Activated CD4-positive, alpha-beta T cell treated with anti-CD3 and anti-CD28 coated beads for 1 hour (primary cell): ENCODE measurements around the gene FKBP8.
A peak's percentile ranks its signal among the peaks of the same experiment; 100 is the strongest.

Experiments used
- DNase-seq: peaks from one replicate; pipeline ENCODE4 v3.0.0-alpha.2; 2020

The FKBP8 gene

DNA sequence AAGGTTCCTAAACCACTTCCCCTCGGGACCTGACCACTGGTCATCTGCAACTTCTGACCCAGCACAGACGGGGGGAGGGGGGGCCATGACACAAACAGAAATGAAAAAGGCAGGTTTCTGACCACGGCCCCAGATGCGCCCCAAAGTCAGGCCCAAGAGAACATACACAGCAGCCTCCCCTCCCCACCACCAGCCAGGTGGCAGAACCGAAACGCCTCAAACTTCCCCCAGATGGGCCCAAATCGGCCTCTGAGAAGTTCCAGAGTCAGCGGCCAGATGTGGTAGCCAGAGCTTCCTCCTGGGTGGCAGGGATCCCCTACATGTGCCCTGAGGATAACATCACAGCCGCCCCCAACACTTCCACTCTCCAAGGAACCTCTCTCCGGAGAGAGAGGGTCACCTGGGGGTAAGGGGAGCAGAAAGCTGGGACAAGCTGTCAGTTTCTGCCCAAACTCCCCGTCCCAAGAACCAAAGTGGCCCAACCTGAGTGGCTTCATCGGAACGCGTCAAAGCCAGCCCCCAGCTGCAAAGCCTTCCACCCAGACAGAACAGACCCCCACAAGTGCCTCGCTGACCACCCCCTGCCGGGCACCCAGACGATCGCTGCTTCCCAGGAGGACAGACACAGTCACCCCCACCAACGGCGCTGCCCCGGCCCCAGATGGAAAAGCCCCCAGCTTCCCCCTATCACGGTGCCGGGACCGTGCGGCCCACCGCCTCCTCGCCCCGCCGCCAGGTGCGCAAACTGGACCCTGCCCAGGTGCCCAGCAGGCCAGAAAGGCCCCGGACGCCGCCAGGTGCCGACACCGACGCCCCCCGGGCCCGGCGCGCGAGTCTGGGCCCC is 22.3 kb downstream of the FKBP8 start:
- DNase-seq, result peak; percentile 19

DNA sequence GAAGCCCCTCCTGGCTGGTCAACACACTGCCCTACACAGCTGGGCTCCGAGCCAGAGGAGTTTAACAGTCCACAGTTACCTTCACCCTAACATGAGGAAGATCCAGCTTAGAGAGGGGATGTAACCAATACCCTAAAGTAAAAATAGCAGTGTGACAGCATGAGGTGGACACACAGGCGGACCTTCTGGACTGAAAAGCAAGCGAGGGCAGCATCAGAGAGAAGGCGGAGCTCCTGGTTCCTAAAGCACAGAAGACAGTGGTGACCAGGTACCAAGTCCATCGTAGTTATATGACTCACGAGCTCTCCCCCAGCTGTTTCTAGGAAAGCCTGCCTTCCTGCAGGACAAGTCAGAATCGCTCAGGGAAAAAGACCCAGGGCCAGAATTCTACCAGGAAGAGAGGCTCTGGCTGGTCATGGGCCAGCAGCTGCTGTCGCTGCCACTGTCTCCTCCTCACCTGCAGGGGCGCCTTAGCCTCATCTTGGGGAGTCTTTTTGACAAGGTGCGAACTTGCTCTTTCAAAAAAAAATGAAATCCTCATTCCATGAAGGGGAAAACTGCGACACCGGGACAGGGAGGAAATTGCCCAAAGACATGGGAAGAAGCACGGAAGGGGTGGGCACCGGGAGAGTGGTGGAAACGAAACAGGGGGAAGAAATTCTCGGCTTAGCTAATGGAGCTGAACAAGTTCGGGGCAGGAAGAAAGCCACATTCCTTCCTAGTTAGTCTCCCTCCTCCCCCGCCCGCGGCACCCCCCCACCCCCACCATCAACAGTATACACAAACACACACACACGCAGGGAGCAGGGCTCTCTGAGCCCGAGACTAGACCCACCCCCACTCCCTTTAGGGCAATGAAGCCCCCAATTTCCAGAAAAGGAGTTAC is 23.2 kb downstream of the FKBP8 start:
- peak; percentile 38 for DNase-seq

DNA sequence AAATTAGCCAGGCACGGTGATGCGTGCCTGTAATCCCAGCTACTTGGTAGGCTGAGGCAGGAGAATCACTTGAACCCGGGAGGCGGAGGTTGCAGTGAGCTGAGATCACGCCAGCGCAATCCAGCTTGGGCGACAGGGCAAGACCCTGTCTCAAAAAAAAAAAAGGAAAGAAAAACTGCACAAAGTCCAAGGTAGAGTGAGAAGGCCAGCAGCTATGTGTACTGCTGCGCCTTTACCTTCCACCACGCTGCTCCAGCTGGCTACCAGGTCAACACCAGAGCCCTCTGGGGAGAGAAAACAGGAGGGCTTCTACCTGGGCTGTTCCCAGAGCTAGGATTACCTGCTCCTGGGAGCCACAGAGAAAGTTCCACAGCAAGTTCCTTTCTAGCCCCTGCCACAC is 24.7 kb downstream of the FKBP8 start:
- no peak for DNase-seq

DNA sequence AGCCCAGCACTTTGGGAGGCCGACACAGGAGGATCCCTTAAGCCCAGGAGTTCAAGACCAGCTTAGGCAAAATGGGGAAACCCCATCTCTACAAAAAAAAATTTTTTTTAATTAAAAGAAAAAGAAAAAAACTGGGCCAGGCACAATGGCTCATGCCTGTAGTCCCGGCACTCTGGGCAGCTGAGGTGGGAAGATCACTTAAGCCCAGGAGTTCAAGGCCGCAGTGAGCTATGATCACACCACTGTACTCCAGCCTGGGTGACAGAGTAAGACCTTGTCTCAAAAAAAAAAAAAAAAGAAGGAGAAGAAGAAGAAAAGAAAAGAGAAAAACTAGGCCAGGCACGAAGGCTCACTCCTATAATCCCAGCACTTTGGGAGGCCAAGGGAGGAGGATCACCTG is 25.8 kb downstream of the FKBP8 start:
- DNase-seq, result no peak

DNA sequence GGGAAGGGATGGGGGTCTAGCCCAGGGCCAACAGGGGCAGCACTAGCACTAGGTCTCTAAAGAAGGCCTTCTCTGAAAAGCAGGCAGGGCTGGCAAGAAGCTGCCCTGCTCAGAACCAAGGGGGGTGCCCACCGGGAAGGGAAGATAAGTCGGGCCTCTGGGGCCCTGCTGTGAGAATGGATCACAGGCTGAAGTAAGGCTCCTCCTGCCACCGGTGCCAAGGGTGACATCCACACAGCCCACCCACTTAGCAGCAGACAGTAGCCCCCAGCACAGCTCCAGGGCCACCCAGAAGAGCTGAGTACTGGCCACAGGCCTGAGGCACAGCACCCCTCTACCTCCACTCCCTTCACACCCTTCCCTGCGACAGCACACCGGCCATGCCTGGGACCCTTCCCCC is 27.4 kb downstream of the FKBP8 start:
- no peak for DNase-seq

DNA sequence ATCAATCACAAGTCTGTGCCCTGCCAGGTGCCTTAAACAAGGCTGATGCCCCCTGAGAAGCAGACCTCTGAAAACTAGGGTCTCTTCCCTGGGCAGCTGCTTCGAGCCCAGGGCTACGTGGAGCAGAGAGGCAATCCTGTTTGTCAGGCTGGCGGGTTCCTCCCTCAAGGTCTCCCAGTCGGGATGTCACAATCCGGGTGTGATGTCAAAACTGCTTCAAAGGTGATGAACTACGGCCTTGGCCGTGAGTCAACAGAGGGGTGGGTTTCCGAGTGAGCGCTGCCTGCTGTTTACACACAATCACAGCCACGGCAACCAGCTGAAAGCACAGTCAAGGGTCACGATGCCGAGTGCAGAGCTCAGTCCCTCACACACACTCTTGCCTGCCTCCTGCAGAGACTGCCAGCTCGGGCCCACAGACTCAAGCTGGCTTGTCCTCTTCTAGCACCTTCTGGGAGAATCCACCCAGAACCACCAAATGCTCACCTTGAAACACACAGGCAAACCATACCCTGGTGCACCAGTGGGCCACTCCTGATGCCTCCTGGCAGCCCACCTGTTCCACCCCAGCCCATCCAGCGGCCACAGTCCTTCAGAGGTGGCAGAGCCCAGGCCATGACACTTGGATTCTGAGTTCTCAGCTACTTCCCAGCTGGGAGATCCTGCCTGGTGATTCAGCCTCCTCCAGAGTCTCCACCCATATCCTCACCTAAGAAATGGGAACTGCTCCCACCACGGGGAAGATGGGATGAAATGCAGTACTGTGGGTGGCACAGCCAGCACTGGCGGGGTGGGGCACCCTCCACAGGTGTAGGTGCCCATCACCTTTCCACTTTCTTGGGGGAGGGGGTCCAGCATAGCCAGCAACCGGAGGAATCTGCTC is 28.3 kb downstream of the FKBP8 start:
- no peak for DNase-seq

DNA sequence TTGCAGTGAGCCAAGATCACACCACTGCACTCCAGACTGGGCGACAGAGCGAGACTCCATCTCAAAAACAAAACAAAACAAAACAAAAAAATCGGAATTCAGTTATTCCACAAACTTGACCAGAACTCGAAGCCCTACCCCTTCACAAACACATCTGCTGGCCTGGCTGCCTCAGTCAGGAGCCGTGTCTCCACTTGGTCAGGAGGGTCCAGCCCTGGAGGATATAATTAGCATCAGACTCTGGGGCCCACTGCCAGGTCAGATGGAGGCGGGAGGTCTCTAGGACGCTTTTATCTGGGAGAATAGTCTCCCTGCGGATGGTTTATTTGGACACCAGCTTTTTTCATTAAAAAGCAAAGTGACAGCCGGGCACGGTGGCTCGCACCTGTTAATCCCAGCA is 29.5 kb downstream of the FKBP8 start:
- DNase-seq, result no peak

DNA sequence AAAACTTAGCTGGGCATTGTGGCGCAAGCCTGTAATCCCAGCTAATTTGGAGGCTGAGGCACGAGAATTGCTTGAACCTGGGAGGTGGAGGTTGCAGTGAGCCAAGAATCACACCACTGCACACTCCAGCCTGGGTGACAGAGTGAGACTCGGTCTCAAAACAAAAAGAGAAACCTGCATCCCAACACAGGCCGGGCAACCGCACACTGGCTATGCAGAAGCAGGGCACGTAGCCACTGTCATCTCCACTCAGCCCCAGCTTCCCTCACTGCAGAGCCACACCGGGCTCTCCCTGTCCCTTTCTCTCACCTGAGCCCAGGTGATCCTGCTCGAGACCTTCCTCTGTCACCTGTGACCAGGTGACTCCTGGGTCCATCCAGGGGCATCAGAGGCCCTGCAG is 33.2 kb downstream of the FKBP8 start:
- DNase-seq, result no peak

DNA sequence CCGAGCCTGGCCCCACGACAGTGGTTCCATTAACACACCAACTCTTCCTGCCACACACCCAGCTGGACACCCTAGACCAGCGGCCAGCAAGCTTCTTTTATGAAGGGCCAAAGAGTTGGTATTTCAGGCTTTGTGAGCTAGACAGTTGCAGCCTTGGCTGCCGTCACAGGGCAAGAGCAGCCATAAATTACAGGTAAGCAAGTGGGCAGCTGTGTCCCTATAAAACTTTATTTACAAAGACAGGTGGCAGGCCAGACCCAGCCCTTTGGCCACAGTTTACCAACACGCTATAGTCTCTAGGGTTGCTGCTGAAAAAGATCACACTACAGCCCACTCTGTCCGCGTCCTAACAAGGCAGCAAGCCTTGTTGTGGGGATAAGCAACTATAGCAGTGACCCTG is 34.8 kb downstream of the FKBP8 start:
- no peak for DNase-seq

DNA sequence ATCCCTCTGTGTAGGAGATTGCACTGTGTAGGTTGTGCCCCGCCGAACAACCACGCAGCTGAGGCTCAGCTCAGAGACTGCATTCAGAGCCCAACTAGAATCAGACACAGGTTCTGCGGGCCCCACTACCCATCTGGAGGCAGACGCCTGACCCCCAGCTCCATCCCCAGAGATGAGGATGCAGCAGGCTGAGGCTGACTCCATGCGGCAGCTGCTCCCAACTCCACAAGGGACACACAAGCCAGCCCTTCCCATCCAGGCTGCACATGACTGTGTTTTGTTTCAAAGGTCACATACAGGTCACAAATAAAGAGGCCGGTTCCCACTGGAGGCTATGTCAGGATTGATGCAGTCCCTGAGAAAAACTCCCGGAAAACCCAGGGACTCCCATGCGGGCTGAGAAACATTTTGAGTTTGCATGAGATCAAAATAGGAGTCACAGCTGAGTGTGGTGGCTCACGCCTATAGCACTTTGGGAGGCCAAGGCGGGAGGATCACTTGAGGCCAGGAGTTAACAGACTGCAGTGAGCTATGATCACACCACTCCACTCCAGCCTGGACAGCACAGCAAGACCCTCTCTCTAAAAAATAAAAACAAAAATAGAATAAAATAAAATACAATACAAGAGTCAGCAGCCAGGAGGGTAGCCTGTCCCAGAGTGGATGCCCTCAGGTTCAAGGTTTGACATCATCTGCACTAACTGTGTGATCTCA is 35.5 kb downstream of the FKBP8 start:
- no peak for DNase-seq

DNA sequence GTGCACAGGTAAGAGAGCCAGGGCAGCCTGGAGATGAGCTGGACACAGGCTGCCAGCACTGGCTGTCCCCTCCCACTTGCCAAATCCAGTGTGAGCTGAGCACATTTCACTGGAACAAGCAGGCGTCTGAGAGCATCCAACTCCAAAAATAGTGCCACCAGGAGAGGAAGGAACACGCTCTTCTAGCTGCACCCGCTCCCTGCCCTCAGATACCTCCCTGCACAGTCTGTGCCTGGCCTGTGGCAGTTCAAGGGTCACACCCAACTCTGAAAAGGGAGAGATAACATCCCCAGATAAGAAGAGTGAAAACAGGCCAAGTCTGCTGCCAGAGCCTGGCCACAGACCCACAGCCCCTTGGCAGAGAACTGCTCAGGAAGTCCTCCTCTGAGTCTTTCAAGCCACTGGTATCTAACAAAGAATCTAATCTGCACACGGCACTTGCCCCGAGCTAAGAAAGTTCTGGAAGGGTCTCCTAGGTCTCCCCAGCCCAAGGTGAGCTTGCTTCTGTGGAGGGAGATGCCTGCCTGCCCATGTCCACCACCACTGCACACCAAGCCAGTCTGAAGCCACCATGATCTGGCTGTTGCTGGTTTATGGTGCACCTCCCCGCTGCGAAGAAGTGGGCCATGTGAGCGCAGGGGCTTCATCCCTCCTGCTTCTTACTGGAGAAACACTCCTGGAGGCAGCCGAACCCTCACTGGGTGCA is 36.2 kb downstream of the FKBP8 start:
- DNase-seq, result no peak

DNA sequence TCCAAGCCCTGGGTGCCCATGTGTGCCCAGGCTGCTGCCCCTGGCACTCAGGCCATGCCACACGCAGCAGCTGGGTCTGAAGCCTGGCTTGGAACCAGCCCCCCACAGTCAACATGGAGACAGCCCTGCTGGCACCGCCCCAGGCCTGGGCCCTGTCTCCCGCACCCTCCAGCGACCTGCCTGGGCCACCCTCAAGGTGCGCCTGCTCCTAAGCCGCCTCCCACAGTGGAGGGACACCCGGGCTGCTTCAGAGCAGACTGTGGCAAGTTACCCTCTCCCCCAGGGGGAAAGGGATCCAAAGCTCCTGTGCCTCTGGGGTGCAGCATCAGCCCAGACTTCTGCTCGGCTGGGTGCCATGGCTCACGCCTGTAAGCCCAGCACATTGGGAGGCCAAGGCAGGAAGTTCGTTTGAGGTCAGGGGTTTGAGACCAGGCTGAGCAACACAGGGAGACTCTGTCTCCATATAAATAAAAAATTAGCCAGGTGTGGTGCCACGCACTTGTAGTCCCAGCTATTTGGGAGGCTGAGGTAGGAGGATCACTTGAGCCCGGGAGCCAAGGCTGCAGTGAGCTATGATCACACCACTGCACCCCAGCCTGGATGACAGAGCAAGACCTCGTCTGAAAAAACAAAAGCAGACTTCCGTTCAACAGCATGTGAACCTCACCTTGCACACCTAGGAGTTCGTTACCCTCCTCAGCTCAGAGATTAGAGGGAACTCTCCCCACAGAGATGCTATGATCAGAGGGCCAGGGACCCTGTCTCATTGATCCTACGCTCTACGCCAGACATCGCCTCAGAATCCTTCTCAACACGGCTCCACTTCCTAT is 37.1 kb downstream of the FKBP8 start:
- DNase-seq, result no peak

DNA sequence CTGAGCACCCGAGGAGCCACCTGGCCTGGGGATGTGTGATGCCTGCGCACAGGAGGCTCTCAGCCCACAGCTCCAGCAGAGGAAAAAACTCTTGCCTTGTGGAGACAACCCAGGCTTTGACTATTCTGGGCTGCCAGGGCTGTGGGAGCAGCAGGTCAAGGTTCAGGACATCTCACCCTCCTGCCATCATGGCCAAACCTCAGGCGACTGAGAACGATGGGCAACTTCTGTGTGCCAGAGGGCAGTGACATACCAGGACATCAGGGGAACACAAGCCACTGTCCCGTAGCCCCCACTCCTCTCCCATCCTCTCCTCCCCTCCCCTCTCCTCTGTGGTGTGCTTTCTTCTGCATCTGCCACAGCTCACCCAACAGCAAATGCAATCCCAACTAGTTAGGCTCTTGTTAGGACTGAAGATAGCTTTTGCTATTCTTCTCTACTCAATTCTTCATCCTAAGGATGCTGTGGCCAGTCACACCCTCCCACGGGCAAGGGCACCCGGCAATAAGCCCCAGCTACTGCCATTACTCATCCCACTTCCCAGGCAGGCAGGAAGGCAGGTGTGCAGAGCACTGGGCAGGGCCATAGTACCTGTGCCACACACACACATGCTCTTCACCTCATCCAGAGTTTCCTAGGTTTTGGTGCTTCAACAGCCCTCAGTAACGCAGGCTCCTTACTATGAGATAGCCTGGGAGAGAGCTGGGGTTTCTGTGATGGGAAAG is 38.3 kb downstream of the FKBP8 start:
- DNase-seq, result no peak

DNA sequence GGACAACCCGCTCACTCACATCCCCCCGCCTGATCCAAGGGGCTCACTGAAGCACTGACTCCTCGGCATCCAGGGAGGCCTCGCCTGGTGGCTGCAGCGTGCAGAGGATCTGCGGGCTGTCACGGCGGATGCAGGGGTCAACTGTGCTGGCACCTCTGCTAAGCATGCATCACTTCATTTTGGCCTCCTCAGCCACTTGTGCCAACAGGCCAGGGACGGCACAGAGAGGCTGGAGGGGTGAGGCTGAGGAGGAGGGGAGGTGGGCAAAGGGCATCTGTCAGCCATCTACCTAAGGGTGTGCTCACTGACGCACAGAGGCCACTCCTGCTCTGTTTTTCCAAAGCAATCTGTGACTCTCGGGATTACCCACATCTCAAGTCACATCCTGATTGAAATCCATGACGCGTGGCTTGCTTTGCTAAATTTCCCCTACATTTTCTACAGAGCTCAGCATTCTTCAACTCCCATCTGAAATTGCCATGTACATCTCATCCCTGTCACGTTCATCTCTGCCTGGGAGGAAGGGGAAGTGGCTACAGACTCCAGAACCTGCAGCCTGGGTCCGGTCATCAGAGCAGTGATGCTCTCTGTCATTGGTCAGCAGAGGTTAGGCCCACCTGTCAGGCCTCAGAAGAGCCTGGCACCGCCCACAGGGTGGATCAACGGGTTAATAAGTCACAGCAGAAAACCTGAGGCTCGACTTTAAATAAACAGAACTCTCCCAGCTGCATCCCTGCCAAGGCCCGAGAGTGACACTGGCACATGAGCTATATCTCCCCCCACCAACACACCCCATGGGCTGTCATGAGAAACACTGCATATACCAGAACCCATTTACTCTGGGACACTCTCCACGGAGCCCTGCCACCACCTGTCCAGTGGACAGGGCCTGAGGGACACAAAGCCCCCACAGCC is 39.1 kb downstream of the FKBP8 start:
- DNase-seq, result no peak

DNA sequence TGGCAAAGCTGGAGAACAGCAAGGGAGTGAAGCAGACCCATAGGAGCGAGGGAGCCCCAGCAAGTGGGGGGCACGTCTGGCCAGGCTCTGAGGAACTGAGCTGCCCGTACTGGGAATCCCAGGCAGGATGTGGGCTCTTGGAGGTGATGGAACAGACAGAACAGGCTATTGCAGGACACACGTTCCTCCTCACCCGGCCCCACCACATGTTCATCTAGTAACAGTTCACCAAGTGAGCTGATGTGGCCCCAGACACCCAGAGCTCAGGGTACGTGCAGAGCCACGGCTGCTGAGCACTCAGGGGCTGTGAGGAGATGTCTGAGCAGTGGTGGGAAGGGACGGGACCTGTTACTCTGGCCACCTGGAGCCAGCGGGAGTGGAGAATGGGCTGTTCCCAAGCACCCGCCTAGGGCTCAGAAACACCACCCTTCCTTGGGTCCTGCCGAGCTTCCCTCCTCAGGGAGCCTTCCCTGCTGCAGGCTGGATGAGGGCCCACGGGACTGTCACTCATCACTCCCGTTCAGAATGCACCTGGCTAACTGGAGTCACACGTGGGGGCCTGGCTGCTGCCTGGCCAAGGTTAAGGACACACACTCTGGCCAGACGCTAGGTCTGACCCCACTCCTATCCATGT is 39.9 kb downstream of the FKBP8 start:
- no peak for DNase-seq

DNA sequence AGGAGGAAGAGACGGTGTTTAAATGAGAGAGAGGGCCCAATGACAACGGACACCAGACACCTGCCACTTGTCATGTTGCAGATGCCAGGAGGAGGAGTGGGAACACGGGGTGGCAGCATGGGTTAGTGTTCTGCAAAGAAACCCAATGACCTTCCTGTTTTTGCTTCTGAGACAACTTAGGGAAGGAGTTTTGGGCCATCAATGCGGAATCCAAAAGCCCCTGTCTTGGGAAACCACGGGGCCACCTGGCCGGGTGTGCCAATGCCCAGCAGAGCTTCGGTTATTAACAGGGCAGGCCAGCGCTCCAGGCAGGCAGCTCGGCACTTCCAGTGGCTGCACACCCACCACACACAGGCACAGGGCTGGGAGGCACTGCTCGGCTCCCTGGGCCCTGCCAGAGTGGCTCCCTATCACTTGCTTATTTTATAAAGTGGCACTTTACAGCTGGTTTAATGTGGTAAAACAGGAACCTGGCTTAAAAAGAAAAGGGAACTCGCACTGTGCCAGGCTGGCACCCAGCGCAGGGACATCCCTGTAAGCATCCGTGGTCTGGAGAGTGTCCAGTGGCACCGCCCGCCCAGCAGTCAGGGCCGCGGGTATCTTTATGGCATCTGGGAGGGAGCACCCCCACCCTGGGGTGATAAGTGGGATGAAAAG is 40.6 kb downstream of the FKBP8 start:
- no peak for DNase-seq

DNA sequence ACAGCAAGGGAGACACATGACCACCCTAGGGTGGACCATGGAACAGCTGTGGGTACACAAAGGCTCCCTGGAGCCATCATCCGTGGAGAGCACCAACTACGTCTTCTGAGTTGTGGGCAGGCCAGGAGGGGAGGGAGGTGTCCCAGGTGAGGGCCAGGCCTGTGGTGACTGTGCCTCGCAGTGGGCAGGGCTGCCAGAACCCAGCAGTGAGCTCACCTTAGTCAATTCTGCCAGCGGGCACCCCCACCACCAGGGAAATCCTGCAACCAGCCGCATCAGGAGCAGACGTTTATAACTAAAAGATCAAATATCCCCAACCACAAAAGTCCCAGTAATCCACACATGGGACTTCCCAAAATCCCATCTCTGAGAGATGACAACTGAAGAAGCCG is 41.1 kb downstream of the FKBP8 start:
- DNase-seq, result no peak

DNA sequence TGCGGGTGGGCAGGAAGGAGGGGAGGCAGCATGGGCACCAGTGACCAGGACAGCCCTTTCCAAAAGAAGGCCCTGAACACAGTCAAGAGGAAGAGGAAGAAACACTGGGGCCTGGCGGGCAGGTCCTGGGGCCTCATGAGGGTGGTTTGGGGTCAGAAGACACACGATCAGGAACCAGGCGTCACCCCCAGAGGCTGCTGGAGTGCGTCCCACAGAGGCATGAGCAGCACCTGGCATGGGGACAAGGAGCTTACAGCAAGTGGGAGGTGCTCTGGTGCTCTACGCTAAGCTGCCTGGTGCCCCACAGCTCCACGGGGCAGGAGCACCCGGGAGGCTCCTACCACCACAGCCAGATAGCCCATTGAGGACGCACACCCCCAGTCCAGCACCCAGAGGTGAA is 41.5 kb downstream of the FKBP8 start:
- no peak for DNase-seq
